Breast epithelium (tissue), 4 donors: Measurements from ENCODE around the gene TNNT1. TPM values are rescaled to one million over a fixed set of nuclear protein-coding genes. Genes with fewer than 3 reads are reported as not detected.

Source experiments
- DNase-seq, 2 donors: peaks; one replicate each; pipeline ENCODE4 v3.0.0-alpha.2; 2019; ENCODE audit warnings: low spot score in 2 of 2
- H3K27ac ChIP-seq, 2 donors: fragments of 200-600 bp; sonication (generic) in 1 of 2; one replicate each; pipeline ENCODE4 v1.5.1; 2016 to 2019; ENCODE audit warnings: mild to moderate bottlenecking in 1 of 2
- H3K27me3 ChIP-seq, 2 donors: fragments of 200-600 bp; sonication (generic) in 1 of 2; one replicate each; pipeline versions ENCODE4 v1.5.1 to v1.6.0; 2017 to 2019; ENCODE audit warnings: control low read depth in 1 of 2, mild to moderate bottlenecking in 1 of 2
- H3K36me3 ChIP-seq: fragments of 200-600 bp; one replicate; pipeline ENCODE4 v1.5.1; 2019
- H3K4me1 ChIP-seq, 2 donors: fragments of 200-600 bp; sonication (generic); one replicate each; pipeline ENCODE4 v1.5.1; 2016 to 2019; ENCODE audit warnings: control low read depth in 1 of 2
- H3K4me3 ChIP-seq, 3 donors: fragments of 200-600 bp; sonication (generic); 1 replicate in 2 of 3; 2 replicates in 1 of 3; pipeline ENCODE4 v1.5.1; 2016 to 2019; ENCODE audit warnings: mild to moderate bottlenecking in 3 of 3, moderate library complexity in 2 of 3
- H3K9me3 ChIP-seq, 2 donors: fragments of 200-600 bp; sonication (generic) in 1 of 2; one replicate each; pipeline ENCODE4 v1.5.1; 2016 to 2019; ENCODE audit warnings: control low read depth in 1 of 2
- POLR2A ChIP-seq: fragments of 450-650 bp; IDR thresholded peaks from one replicate; pipeline ENCODE4 v1.6.1; 2016; ENCODE audit warnings: antibody characterized with exemption, mild to moderate bottlenecking, moderate library complexity
- POLR2AphosphoS5 ChIP-seq, 3 donors: sonication (generic); formaldehyde crosslinking; IDR thresholded peaks; one replicate each; pipeline ENCODE4 v1.6.1; 2017; ENCODE audit warnings: antibody characterized with exemption in 3 of 3
- intact Hi-C: fragments of 100-400 bp; cut with DNase I; formaldehyde crosslinking; loops from one replicate; pipeline ENCODE4 v1.15.1; 2023; ENCODE audit warnings: low total_unique reads
- total RNA-seq, 3 donors: library from RNA; depleted of rRNA; stranded (reverse); fragments of >200 nt; gene quantifications; one replicate each; pipeline ENCODE4 v1.1.0, GENCODE V29; 2016
- TF ChIP-seq, protein P1 (sequence below), 3 donors: fragments of 450-650 bp; IDR thresholded peaks; one replicate each; pipeline ENCODE4 v1.5.1; 2016 to 2017; ENCODE audit warnings: antibody characterized with exemption in 3 of 3, mild to moderate bottlenecking in 3 of 3, moderate library complexity in 3 of 3

TNNT1 gene
- total RNA-seq, 3 donors from 2014 or later = 3.7 to 7.2 TPM; not detected in 1

DNA sequence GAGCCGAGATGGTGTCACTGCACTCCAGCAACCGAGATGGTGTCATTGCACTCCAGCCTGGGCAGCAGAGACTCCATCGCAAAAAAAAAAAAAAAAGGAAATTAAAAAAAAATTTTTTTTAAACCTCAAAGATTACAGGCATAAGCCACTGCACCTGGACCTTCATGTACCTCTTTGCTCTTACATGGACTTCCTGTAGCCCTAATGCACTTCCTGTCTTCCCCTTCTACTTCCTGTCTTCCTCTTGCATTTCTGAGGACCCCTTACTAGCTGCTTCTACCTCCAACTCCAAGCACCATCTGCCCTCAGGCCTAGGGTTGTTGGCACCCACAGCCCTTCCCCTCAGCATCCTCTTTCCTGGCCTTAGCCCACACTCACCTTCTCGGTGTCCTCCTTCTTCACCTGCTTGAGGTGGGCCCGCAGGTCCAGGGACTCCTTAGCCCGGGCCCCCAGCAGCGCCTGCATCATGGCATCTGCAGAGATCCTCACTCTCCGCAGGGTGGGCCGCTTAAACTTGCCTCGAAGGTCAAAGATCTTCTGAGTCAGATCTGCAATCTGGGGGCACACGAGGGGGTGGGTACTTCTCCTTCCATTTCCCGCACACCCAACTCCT is 4.8 kb upstream of the TNNT1 start:
- TF ChIP-seq POLR2AphosphoS5 (IDR thresholded peaks at IDR 0.05) (no peak), POLR2A (no peak)
- TF ChIP-seq, protein P1, sequence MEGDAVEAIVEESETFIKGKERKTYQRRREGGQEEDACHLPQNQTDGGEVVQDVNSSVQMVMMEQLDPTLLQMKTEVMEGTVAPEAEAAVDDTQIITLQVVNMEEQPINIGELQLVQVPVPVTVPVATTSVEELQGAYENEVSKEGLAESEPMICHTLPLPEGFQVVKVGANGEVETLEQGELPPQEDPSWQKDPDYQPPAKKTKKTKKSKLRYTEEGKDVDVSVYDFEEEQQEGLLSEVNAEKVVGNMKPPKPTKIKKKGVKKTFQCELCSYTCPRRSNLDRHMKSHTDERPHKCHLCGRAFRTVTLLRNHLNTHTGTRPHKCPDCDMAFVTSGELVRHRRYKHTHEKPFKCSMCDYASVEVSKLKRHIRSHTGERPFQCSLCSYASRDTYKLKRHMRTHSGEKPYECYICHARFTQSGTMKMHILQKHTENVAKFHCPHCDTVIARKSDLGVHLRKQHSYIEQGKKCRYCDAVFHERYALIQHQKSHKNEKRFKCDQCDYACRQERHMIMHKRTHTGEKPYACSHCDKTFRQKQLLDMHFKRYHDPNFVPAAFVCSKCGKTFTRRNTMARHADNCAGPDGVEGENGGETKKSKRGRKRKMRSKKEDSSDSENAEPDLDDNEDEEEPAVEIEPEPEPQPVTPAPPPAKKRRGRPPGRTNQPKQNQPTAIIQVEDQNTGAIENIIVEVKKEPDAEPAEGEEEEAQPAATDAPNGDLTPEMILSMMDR (IDR thresholded peaks at IDR 0.05) = no peak
- H3K4me1 ChIP-seq = no peaks in the 10 kb centered on the region
- DNase-seq = no peak
- H3K36me3 ChIP-seq = no peaks in the 10 kb centered on the region
- intact Hi-C loops = no loop called here
- no peaks in the 10 kb centered on the region for H3K9me3 ChIP-seq
- H3K27me3 ChIP-seq = peaks cover 0 to 54% of the 10 kb centered on the region in 2 donors
- no peak overlapping the region for H3K27ac ChIP-seq
- no peak overlapping the region for H3K4me3 ChIP-seq

DNA sequence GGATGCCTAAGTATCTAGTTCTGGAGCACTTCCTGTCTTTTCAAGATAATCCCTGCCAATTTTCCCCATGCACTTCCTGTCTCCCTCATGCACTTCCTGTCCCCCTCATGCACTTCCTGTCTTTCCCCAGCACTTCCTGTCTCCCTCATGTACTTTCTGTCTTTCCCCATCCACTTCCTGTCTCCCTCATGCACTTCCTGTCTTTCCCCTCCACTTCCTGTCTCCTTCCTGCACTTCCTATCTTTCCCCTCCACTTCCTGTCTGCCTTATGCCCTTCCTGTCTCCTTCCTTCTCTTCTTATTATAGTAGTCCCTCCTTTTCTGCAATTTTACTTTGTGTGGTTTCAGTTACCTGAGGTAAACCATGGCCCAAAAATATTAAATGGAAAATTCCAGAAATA is 3.0 kb upstream of the TNNT1 start:
- no peak for TF ChIP-seq POLR2AphosphoS5 (IDR thresholded peaks at IDR 0.05)
- no peak for TF ChIP-seq POLR2A
- TF ChIP-seq, protein P1 (IDR thresholded peaks at IDR 0.05) = no peak
- intact Hi-C loops = no loop called here
- Histone ChIP-seq H3K27ac (no peak overlapping the region), H3K4me3 (no peak overlapping the region), H3K9me3 (no peaks in the 10 kb centered on the region), H3K4me1 (no peaks in the 10 kb centered on the region), H3K36me3 (no peaks in the 10 kb centered on the region), H3K27me3 (peaks cover 0 to 54% of the 10 kb centered on the region in 2 donors)
- DNase-seq = no peak

DNA sequence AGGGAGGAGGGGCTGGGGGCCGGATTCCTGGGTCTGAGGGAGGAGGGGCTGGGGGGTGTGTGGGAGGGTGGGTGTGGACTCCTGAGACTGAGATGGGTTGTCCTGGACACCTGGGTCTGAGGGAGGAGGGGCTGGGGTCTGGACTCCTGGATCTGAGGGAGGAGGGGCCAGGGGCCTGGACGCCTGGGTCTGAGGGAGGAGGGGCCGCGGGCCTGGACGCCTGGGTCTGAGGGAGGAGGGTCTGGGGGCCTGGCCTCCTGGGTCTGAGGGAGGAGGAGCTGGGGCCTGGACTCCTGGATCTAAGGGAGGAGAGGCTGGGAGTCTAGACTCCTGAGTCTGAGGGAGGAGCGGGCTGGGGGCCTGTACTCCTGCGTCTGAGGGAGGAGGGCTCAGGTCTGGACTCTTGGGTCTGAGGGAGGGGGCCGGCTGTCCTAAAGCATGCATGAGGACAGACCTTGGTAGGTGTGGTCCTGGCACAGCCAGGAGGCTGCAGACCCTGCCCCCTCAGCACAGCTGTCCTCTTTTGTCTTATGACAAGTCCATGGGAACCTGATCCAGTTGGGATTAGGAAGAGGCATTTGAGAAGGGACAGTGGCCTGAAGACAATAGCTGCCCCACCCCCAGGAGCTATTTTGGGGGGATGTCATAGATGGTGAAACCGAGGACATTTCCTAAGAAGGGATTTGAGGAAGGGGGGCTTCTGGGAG is 1.3 kb downstream of the TNNT1 start:
- intact Hi-C loops = loop anchor here (5.0 kb wide), 1 partner anchor 95 kb away; no protein-coding TSS in a partner anchor
- Histone ChIP-seq H3K36me3 (no peaks in the 10 kb centered on the region), H3K27ac (no peak overlapping the region), H3K27me3 (peaks cover 7 to 74% of the 10 kb centered on the region in 2 donors), H3K4me3 (no peak overlapping the region), H3K9me3 (no peaks in the 10 kb centered on the region), H3K4me1 (no peaks in the 10 kb centered on the region)
- DNase-seq = no peak
- TF ChIP-seq POLR2A = no peak
- no peak for TF ChIP-seq POLR2AphosphoS5 (IDR thresholded peaks at IDR 0.05)
- TF ChIP-seq, protein P1 (IDR thresholded peaks at IDR 0.05) = no peak

DNA sequence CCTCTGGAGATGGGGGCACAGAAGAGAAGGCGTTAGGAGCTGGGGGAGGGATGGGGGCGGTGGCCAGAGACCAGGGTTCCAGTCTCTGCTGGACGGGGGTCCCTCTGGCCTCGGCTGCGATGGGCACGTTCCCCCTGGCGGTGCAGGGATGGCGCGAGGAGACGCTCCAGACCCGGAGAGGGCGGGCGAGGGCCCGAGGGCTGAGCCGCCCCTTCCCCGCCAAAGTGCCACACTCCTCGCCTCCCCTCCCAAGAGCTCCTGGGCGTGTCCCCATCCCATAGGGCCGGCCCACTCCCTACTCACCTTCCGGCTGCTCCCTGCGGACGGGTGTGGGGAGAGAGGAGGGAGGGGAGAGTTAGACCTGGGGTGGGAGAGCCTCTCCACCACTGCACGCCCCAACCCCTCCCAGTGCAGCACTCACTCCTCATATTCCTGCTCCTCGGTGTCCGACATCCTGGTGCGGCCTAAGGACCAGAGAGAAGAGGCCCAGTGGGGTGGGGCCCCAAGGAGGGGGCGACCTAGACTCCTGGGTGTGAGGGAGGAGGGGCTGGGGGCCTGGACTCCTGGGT is 2.2 kb downstream of the TNNT1 start:
- TF ChIP-seq POLR2A = no peak
- TF ChIP-seq, protein P1 (IDR thresholded peaks at IDR 0.05) = no peak
- no peak for TF ChIP-seq POLR2AphosphoS5 (IDR thresholded peaks at IDR 0.05)
- Histone ChIP-seq H3K27me3 (peaks cover 7 to 84% of the 10 kb centered on the region in 2 donors), H3K4me1 (no peaks in the 10 kb centered on the region), H3K36me3 (no peaks in the 10 kb centered on the region), H3K9me3 (no peaks in the 10 kb centered on the region), H3K4me3 (peak overlapping the region in 2 of 3 donors; percentile 37 to 64), H3K27ac (no peak overlapping the region)
- intact Hi-C loops = loop anchor here (5.0 kb wide), 1 partner anchor 96 kb away; no protein-coding TSS in a partner anchor
- DNase-seq = no peak
